K562 (cell line): ENCODE results near the gene EML6. TPM values are rescaled to one million over a fixed set of nuclear protein-coding genes. Genes with fewer than 3 reads are reported as not detected.
A peak's percentile ranks its signal among the peaks of the same experiment; 100 is the strongest.

Experiments
- ATAC-seq: fragments of 200-7000 bp; cut with Tn5 transposase; 3 replicates; pipeline ENCODE4 v1.9.1; 2020; ENCODE audit warnings: moderate library complexity
- BruUV-seq: library from RNA; stranded (reverse); fragments of 400-500 nt; replicated peaks from 2 replicates; lab custom pipeline; 2021; lab: Mats Ljungman, UMichigan
- CTCF ChIA-PET: fragments of 300-600 bp; formaldehyde crosslinking; extraction: SDS; loops from one replicate; lab custom pipeline; 2021; ENCODE audit warnings: low intra/inter-chr PET ratio; lab: Yijun Ruan, JAX
- POLR2A ChIA-PET: fragments of 300-600, 350-650 bp; sonication (Branson Sonifier 250); formaldehyde crosslinking; extraction: SDS; loops from one replicate; lab custom pipeline; 2021; ENCODE audit warnings: antibody characterized with exemption, inconsistent platforms; lab: Yijun Ruan, JAX
- DNase-seq, 4 experiments: peaks; one replicate each; pipeline versions ENCODE4 v3.0.0 to v3.0.0-alpha.2; 2011 to 2018; ENCODE audit warnings: low spot score in 3 of 4, mixed read lengths in 3 of 4; ENCODE audit errors: extremely low read depth in 1 of 4
- FAIRE-seq: peaks from 2 replicates; lab custom pipeline; 2011; peaks lifted over from hg19 to GRCh38; lab: Jason Lieb, UNC
- H2AFZ ChIP-seq: 2 replicates; pipeline ENCODE4 v1.6.0; 2011; ENCODE audit warnings: low read depth, low read length, control low read depth, inconsistent platforms
- H3K27ac ChIP-seq: fragments of 200-600 bp; 3 replicates; pipeline ENCODE4 v1.8.0; 2011; ENCODE audit warnings: low read depth, mild to moderate bottlenecking, control low read depth, inconsistent platforms, low read length, moderate library complexity, mixed read lengths; ENCODE audit errors: extremely low read depth
- H3K27me3 ChIP-seq, 2 experiments: fragments of 300-600 bp in 1 of 2; 2 replicates in 1 of 2; 3 replicates in 1 of 2; pipeline versions ENCODE4 v1.6.0 to v1.8.0; 2011; ENCODE audit warnings: inconsistent platforms in 2 of 2, low read length in 2 of 2, mild to moderate bottlenecking in 1 of 2, mixed read lengths in 1 of 2, moderate library complexity in 1 of 2; ENCODE audit not compliant: control insufficient read depth in 2 of 2, insufficient read depth in 2 of 2
- H3K36me3 ChIP-seq: fragments of 300-600 bp; 3 replicates; pipeline ENCODE4 v1.8.0; 2011; ENCODE audit warnings: mild to moderate bottlenecking, low read length, inconsistent platforms; ENCODE audit not compliant: control insufficient read depth, insufficient read depth
- H3K4me1 ChIP-seq, 2 experiments: fragments of 200-600 bp in 1 of 2; replicated peaks in 1 of 2; 2 replicates in 1 of 2; 3 replicates in 1 of 2; pipeline versions ENCODE4 v1.5.1 to v1.8.0; 2011; ENCODE audit warnings: inconsistent platforms in 2 of 2, low read length in 2 of 2, mild to moderate bottlenecking in 1 of 2, mixed read lengths in 1 of 2, moderate library complexity in 1 of 2; ENCODE audit not compliant: control insufficient read depth in 2 of 2, insufficient read depth in 2 of 2
- H3K4me2 ChIP-seq: 2 replicates; pipeline ENCODE4 v1.6.1; 2011; ENCODE audit warnings: low read length, control low read depth, inconsistent platforms, mixed read lengths; ENCODE audit not compliant: insufficient read depth
- H3K4me3 ChIP-seq: fragments of 200-600 bp; sonication (generic), shearing (Covaris generic); 2 replicates; pipeline ENCODE4 v1.5.1; 2016; ENCODE audit warnings: control low read depth, inconsistent platforms
- H3K79me2 ChIP-seq: fragments of 200-600 bp; 3 replicates; pipeline ENCODE4 v1.8.0; 2011; ENCODE audit warnings: low read length, inconsistent platforms; ENCODE audit not compliant: control insufficient read depth, insufficient read depth
- H3K9ac ChIP-seq, 2 experiments: 2 replicates each; pipeline versions ENCODE4 v1.6.0 to v1.6.1; 2011; ENCODE audit warnings: low read depth in 2 of 2, low read length in 2 of 2, control low read depth in 1 of 2, inconsistent platforms in 1 of 2, mild to moderate bottlenecking in 1 of 2, mixed read lengths in 1 of 2; ENCODE audit not compliant: insufficient read depth in 1 of 2
- H3K9me1 ChIP-seq: one replicate; pipeline ENCODE4 v1.6.0; 2011; ENCODE audit warnings: inconsistent platforms, mild to moderate bottlenecking, low read length, moderate library complexity; ENCODE audit not compliant: control insufficient read depth, insufficient read depth
- H3K9me3 ChIP-seq: replicated peaks from 2 replicates; pipeline ENCODE4 v1.5.1; 2011; ENCODE audit warnings: low read depth, low read length, inconsistent platforms; ENCODE audit not compliant: control insufficient read depth, insufficient read depth
- H4K20me1 ChIP-seq: replicated peaks from 2 replicates; pipeline ENCODE4 v1.6.1; 2011; ENCODE audit warnings: low read length, inconsistent platforms, mixed read lengths; ENCODE audit not compliant: control insufficient read depth, insufficient read depth
- ASH1L ChIP-seq: fragments of 450-650 bp; IDR thresholded peaks from 2 replicates; pipeline ENCODE4 v1.6.1; 2018; ENCODE audit warnings: borderline replicate concordance, mild to moderate bottlenecking, low read depth; ENCODE audit not compliant: partially characterized antibody
- CC2D1A ChIP-seq: fragments of 450-650 bp; IDR thresholded peaks from 2 replicates; pipeline ENCODE4 v1.6.1; 2017; ENCODE audit warnings: mild to moderate bottlenecking
- KHSRP ChIP-seq: fragments of 450-650 bp; IDR thresholded peaks from 2 replicates; pipeline ENCODE4 v1.6.1; 2017
- MCM2 ChIP-seq: fragments of 450-650 bp; IDR thresholded peaks from 2 replicates; pipeline ENCODE4 v1.6.1; 2017; ENCODE audit warnings: low read depth, mild to moderate bottlenecking
- SPI1 ChIP-seq: IDR thresholded peaks from 2 replicates; pipeline ENCODE4 v1.6.1; 2011; ENCODE audit warnings: low read depth, low read length, control low read depth, borderline replicate concordance
- TAF9B ChIP-seq: fragments of 450-650 bp; IDR thresholded peaks from 2 replicates; pipeline ENCODE4 v1.6.1; 2018; ENCODE audit warnings: mild to moderate bottlenecking; ENCODE audit not compliant: partially characterized antibody
- ZBTB8A ChIP-seq: fragments of 450-650 bp; IDR thresholded peaks from 2 replicates; pipeline ENCODE4 v1.6.1; 2018; ENCODE audit warnings: mild to moderate bottlenecking, moderate library complexity; ENCODE audit not compliant: partially characterized antibody
- ZKSCAN1 ChIP-seq: fragments of 150-350 bp; IDR thresholded peaks from 2 replicates; pipeline ENCODE4 v1.6.1; 2016; ENCODE audit warnings: low read depth, low read length
- WGBS: fragments of 100-300 bp; shearing (Covaris generic); methylation state at CpG from one replicate; pipeline ENCODE4 v1.1.6; 2016; ENCODE audit warnings: low coverage, mixed read lengths; ENCODE audit not compliant: insufficient coverage; ENCODE audit errors: missing lambda C conversion rate; 5-methylcytosine and 5-hydroxymethylcytosine counted together
- in situ Hi-C: fragments of 300-500 bp; cut with MboI; formaldehyde crosslinking; loops from 4 replicates; pipeline ENCODE4 v1.15.0; 2018; ENCODE audit warnings: inconsistent platforms, mixed read lengths
- intact Hi-C: fragments of 100-400 bp; cut with micrococcal nuclease; formaldehyde crosslinking; loops from 2 replicates; pipeline ENCODE4 v1.14.2; 2022
- polyA plus RNA-seq, 8 experiments: library from polyadenylated mRNA; depleted of rRNA in 4 of 8; stranded (reverse) in 5 of 8; unstranded in 3 of 8; fragments of >200 nt; fragmentation: Nextera tagmentation in 2 of 8; fragmentation: Illumina TruSeq in 1 of 8; extraction: Ambion mirVana in 2 of 8; extraction: Trizol in 1 of 8; gene quantifications; 2 replicates each; pipeline versions ENCODE4 v1.2.1 to v1.2.3, GENCODE V29; 2011 to 2014; ENCODE audit warnings: inconsistent platforms in 1 of 8, missing spikeins in 1 of 8
- total RNA-seq, 7 experiments: library from RNA; depleted of rRNA in 6 of 7; stranded (reverse); fragments of >200 nt in 6 of 7; fragmentation: Illumina TruSeq in 2 of 7; extraction: Trizol in 2 of 7; gene quantifications; 2 replicates each; pipeline versions ENCODE4 v1.2.1 to v1.2.3, GENCODE V29; 2011 to 2021; ENCODE audit warnings: low replicate concordance in 1 of 7
- TF ChIP-seq, protein P1 (sequence below): sonication (generic); formaldehyde crosslinking; IDR thresholded peaks from 2 replicates; pipeline ENCODE4 v1.8.0; 2022; ENCODE audit warnings: mild to moderate bottlenecking, missing genetic modification reagents

EML6 gene
- total and polyA plus RNA-seq, 9 of the 15 experiments (the other 6 are each of a cell fraction or from before 2014, with no cell fraction given): 0.07 to 0.56 (median 0.25) TPM

DNA sequence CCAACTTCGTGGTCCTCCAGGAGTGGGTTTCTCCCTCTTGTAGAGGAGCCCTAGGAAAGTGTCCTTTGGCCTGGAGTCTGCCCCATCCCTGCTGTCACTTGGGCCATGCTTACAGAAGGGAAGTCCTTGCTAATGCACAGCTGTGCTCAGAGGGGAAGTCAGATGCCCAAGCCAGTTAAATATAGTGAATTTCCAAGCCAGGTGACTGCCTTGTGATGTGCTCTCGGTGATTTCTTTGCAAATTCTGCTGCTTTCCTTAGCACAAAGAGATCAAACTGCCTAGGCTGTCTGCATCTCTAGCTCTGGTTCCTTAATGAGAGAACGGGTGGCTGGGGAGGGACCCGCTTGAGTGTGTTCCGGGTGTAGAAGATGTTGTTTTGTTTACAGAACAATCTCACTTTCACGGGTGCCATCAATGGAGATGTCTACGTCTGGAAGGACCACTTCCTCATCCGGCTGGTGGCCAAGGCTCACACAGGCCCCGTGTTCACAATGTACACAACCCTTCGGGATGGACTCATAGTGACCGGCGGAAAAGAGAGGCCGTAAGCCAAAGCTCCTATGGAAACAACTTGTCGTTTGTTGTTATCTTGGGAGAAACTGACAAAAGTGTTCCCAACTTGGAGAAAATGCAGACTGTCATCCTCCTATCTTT, 235.4 kb downstream of the EML6 start:
- Histone ChIP-seq H3K27me3 (no peaks in the 10 kb centered on the region), H3K4me3 (no peak overlapping the region), H2AFZ (peak overlapping the region; percentile 51), H3K4me1 (peaks cover 34% of the 10 kb centered on the region in 2 experiments), H3K27ac (no peak overlapping the region), H3K4me2 (no peak overlapping the region), H3K79me2 (no peaks in the 10 kb centered on the region), H3K9me1 (no peaks in the 10 kb centered on the region), H3K9ac (no peak overlapping the region), H4K20me1 (no peaks in the 10 kb centered on the region), H3K36me3 (no peaks in the 10 kb centered on the region), H3K9me3 (no peaks in the 10 kb centered on the region)
- ChIA-PET CTCF (no interaction called here), POLR2A (no interaction called here)
- intact Hi-C loops (no loop called here), in situ Hi-C loops (no loop called here)
- WGBS: 65% methylated on average over 14 of the region's 14 CpGs
- no peak for FAIRE-seq
- TF ChIP-seq ZKSCAN1: no peak
- TF ChIP-seq CC2D1A: no peak
- no peak for TF ChIP-seq ZBTB8A
- no peak for TF ChIP-seq MCM2
- TF ChIP-seq ASH1L: no peak
- no peak for TF ChIP-seq TAF9B
- TF ChIP-seq, protein P1, sequence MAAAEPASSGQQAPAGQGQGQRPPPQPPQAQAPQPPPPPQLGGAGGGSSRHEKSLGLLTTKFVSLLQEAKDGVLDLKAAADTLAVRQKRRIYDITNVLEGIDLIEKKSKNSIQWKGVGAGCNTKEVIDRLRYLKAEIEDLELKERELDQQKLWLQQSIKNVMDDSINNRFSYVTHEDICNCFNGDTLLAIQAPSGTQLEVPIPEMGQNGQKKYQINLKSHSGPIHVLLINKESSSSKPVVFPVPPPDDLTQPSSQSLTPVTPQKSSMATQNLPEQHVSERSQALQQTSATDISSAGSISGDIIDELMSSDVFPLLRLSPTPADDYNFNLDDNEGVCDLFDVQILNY (CRISPR knock-in tag): no peak
- peak; percentile 39; the same call in 1 of the 2 replicates for TF ChIP-seq SPI1
- TF ChIP-seq KHSRP: no peak
- no TSS peak for BruUV-seq
- no peak for DNase-seq
- ATAC-seq: no peak
